ENCODE results near the gene C5orf47.

GRCh38 chr5:173968154-173968797, 20.7 kb upstream of the C5orf47 start:
- no peak for TF ChIP-seq CTCF (conservative IDR thresholded peaks at IDR 0.05; ENCODE audit: low read depth, low read length)
- TF ChIP-seq EZH2 (IDR thresholded peaks at IDR 0.05; ENCODE audit: borderline replicate concordance, low read depth, low read length, poor library complexity, severe bottlenecking) = no peak

Data from A673 (cell line).